BLaER1 treated with 17β-estradiol and CSF1 and Interleukin-3, amounts not matched to agents 10 nM and 100 nM (cell line): ENCODE results near the gene MAGI1.
"Not testable (repeated sequence)": the region's sequence is repeated elsewhere in the genome, so short reads cannot be mapped to it uniquely, and the experiment has no call there.

Experiments used
- H3K27ac ChIP-seq, 11 experiments: shearing (Covaris generic); formaldehyde crosslinking; 2 replicates each; pipeline ENCODE4 v1.8.1; 2022
- H3K27me3 ChIP-seq, 11 experiments: shearing (Covaris generic); formaldehyde crosslinking; 2 replicates each; pipeline ENCODE4 v1.8.1; 2022
- H3K36me3 ChIP-seq, 11 experiments: shearing (Covaris generic); formaldehyde crosslinking; 2 replicates each; pipeline ENCODE4 v1.8.1; 2022
- H3K4me1 ChIP-seq, 10 experiments: shearing (Covaris generic); formaldehyde crosslinking; 2 replicates each; pipeline ENCODE4 v1.8.1; 2022
- H3K4me2 ChIP-seq, 11 experiments: shearing (Covaris generic); formaldehyde crosslinking; 2 replicates each; pipeline ENCODE4 v1.8.1; 2022
- H3K4me3 ChIP-seq, 10 experiments: shearing (Covaris generic); formaldehyde crosslinking; 2 replicates each; pipeline ENCODE4 v1.8.1; 2022
- H3K9ac ChIP-seq, 11 experiments: shearing (Covaris generic); formaldehyde crosslinking; 2 replicates each; pipeline ENCODE4 v1.8.1; 2022
- H3K9me3 ChIP-seq, 11 experiments: shearing (Covaris generic); formaldehyde crosslinking; replicated peaks in 1 of 11; 2 replicates each; pipeline ENCODE4 v1.8.1; 2022
- H4K20me1 ChIP-seq, 11 experiments: shearing (Covaris generic); formaldehyde crosslinking; 2 replicates each; pipeline ENCODE4 v1.8.1; 2022
- Cebpa-rat ChIP-seq, 11 experiments: shearing (Covaris generic); IDR thresholded peaks; 2 replicates each; pipeline ENCODE4 v1.8.1; 2022

Gene MAGI1

DNA sequence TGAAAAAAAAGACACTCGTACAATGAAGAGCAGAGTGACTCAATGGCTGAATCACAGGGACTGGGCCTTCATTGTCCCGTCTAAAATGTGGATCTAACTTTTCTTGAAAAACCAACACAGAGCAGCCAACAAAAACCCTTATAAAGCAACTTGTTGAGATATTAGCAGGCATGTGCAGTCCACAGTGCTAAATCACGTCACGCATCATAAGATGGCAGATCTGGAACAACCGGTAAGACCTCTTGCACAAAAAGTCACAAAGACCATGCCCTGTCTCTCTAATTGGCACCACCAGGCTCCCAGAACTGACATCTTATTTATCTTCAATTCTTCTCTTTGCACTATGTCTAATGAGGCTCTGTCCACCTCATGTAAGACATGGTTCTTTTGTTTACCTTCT is 177.0 kb downstream of the MAGI1 start:
- H3K9me3 ChIP-seq: peaks cover 0 to 20% (median 9%) of the 10 kb centered on the region in 11 experiments; a peak in 15 of 22 replicates
- H3K27me3 ChIP-seq: no peaks in the 10 kb centered on the region
- no peaks in the 10 kb centered on the region for H3K4me1 ChIP-seq
- no peak overlapping the region for H3K4me2 ChIP-seq
- H4K20me1 ChIP-seq: no peaks in the 10 kb centered on the region
- no peak overlapping the region for H3K27ac ChIP-seq
- no peaks in the 10 kb centered on the region for H3K36me3 ChIP-seq
- TF ChIP-seq Cebpa-rat (IDR thresholded peaks at IDR 0.05): no peak
- H3K9ac ChIP-seq: no peak overlapping the region
- H3K4me3 ChIP-seq: no peak overlapping the region

DNA sequence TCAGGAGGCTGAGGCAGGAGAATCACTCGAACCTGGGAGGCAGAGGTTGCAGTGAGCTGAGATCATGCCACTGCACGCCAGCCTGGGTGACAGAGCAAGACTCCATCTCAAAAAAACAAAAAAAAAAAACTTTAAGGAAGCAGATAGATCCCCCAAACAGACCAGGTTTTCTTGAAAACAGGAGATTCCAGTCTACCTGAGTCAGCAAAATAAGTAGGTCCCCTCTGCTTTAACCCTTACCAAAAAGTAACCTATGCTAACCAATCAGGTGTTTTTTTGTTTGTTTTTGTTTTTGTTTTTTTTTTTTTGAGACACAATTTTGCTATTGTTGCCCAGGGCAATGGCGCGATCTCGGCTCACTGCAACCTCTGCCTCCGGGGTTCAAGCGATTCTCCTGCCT is 179.1 kb downstream of the MAGI1 start:
- H3K27ac ChIP-seq: not testable (repeated sequence)

GRCh38 chr3:65858749-65859148 is 180.0 kb downstream of the MAGI1 start:
- H3K36me3 ChIP-seq: no peaks in the 10 kb centered on the region
- no peak overlapping the region for H3K4me2 ChIP-seq
- no peaks in the 10 kb centered on the region for H4K20me1 ChIP-seq
- TF ChIP-seq Cebpa-rat (IDR thresholded peaks at IDR 0.05): no peak
- no peak overlapping the region for H3K4me3 ChIP-seq
- peaks cover 5 to 13% (median 10%) of the 10 kb centered on the region in 10 experiments; a peak in 19 of 20 replicates for H3K4me1 ChIP-seq
- peaks cover 0 to 20% (median 9%) of the 10 kb centered on the region in 11 experiments; a peak in 15 of 22 replicates for H3K9me3 ChIP-seq
- no peaks in the 10 kb centered on the region for H3K27me3 ChIP-seq
- no peak overlapping the region for H3K27ac ChIP-seq
- no peak overlapping the region for H3K9ac ChIP-seq

More for the DNA sequence above, 179.1 kb downstream of the MAGI1 start:
- H3K4me1 ChIP-seq, H3K27me3 ChIP-seq, H3K36me3 ChIP-seq, H3K4me2 ChIP-seq, H4K20me1 ChIP-seq, H3K4me3 ChIP-seq, H3K9ac ChIP-seq: not testable (repeated sequence)
- peaks cover 0 to 20% (median 9%) of the 10 kb centered on the region in 11 experiments; a peak in 15 of 22 replicates for H3K9me3 ChIP-seq

DNA sequence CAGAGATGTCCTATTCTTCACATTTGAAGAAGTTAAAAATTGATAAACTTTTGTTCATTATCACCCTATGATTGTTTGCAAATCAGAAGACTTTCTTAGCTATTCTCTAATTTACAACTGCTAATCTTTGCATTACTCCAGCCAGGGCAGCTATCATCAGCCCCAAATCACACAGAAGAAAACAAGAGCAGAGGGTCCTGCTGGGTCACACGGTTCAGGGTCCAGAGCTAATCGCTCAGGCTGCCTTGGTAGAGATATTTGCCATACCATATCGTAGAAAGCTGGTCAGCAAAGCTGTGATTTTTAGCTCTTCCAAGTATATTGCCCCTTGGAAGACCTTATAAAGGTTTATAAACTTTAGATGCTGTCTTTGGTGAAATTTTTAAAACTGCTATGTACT is 181.4 kb downstream of the MAGI1 start:
- Histone ChIP-seq H3K27me3 (no peaks in the 10 kb centered on the region), H3K4me2 (no peak overlapping the region), H3K9ac (no peak overlapping the region), H4K20me1 (no peaks in the 10 kb centered on the region), H3K36me3 (no peaks in the 10 kb centered on the region), H3K4me1 (peaks cover 5 to 16% (median 11%) of the 10 kb centered on the region in 10 experiments; a peak in 19 of 20 replicates), H3K27ac (no peak overlapping the region), H3K4me3 (no peak overlapping the region), H3K9me3 (peaks cover 0 to 20% (median 9%) of the 10 kb centered on the region in 11 experiments; a peak in 15 of 22 replicates)
- TF ChIP-seq Cebpa-rat (IDR thresholded peaks at IDR 0.05): no peak

GRCh38 chr3:65856907-65857306 is 181.8 kb downstream of the MAGI1 start:
- no peak overlapping the region for H3K27ac ChIP-seq
- H3K9me3 ChIP-seq: peaks cover 0 to 20% (median 9%) of the 10 kb centered on the region in 11 experiments; a peak in 15 of 22 replicates
- no peak overlapping the region for H3K9ac ChIP-seq
- H3K4me3 ChIP-seq: no peak overlapping the region
- H4K20me1 ChIP-seq: no peaks in the 10 kb centered on the region
- H3K36me3 ChIP-seq: no peaks in the 10 kb centered on the region
- no peak overlapping the region for H3K4me2 ChIP-seq
- H3K27me3 ChIP-seq: no peaks in the 10 kb centered on the region
- peaks cover 5 to 16% (median 11%) of the 10 kb centered on the region in 10 experiments; a peak in 19 of 20 replicates for H3K4me1 ChIP-seq
- TF ChIP-seq Cebpa-rat (IDR thresholded peaks at IDR 0.05): no peak

- Histone ChIP-seq H3K9me3 (peaks cover 0 to 20% (median 9%) of the 10 kb centered on the region in 11 experiments; a peak in 15 of 22 replicates), H3K4me1 (peaks cover 5 to 16% (median 11%) of the 10 kb centered on the region in 10 experiments; a peak in 19 of 20 replicates), H3K4me2 (peak overlapping the region in 4 of 11 experiments; percentile 14 to 44 (median 38); a peak in 5 of 22 replicates), H3K27ac (no peak overlapping the region), H3K27me3 (no peaks in the 10 kb centered on the region), H3K9ac (no peak overlapping the region), H3K4me3 (no peak overlapping the region), H4K20me1 (no peaks in the 10 kb centered on the region), H3K36me3 (no peaks in the 10 kb centered on the region)
- no peak for TF ChIP-seq Cebpa-rat (IDR thresholded peaks at IDR 0.05)
These were observed 183.2 kb downstream of the MAGI1 start for GRCh38 chr3:65855370-65856100.

- no peak overlapping the region for H3K27ac ChIP-seq
- no peak overlapping the region for H3K4me3 ChIP-seq
- peak overlapping the region in 8 of 11 experiments; percentile 3 to 44 (median 36); a peak in 11 of 22 replicates for H3K4me2 ChIP-seq
These were observed 184.0 kb downstream of the MAGI1 start for GRCh38 chr3:65854606-65855304.

DNA sequence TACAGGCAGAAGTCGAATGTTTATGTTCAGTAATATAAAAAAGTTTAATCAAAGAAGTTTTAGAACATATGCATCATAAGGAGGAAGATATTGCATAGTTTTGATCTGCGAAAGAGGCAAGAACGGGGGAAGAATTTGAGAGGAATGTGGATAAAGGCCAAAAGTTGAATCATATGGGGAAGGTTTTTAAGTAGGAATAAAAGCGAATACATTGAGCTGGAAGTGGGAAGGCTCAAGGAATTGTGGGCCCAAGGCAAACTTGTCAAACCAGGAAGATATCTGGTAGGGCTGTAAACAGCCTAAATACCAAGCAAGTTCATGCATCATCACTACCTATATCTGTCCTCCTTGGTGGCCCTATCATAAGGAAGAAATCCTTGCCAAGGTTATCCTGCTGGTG is 186.9 kb downstream of the MAGI1 start:
- Histone ChIP-seq H3K4me1 (peaks cover 10 to 21% (median 16%) of the 10 kb centered on the region in 10 experiments), H3K36me3 (no peaks in the 10 kb centered on the region), H4K20me1 (no peaks in the 10 kb centered on the region), H3K4me3 (no peak overlapping the region), H3K27me3 (no peaks in the 10 kb centered on the region), H3K9ac (no peak overlapping the region), H3K27ac (no peak overlapping the region), H3K4me2 (no peak overlapping the region), H3K9me3 (no peaks in the 10 kb centered on the region)
- no peak for TF ChIP-seq Cebpa-rat (IDR thresholded peaks at IDR 0.05)

More at GRCh38 chr3:65854606-65855304, 184.0 kb downstream of the MAGI1 start:
- no peak overlapping the region for H3K9ac ChIP-seq
- no peaks in the 10 kb centered on the region for H3K27me3 ChIP-seq
- no peaks in the 10 kb centered on the region for H3K36me3 ChIP-seq
- H3K9me3 ChIP-seq: peaks cover 0 to 13% (median 9%) of the 10 kb centered on the region in 11 experiments; a peak in 15 of 22 replicates
- H3K4me1 ChIP-seq: peaks cover 5 to 16% (median 11%) of the 10 kb centered on the region in 10 experiments; a peak in 19 of 20 replicates
- no peak for TF ChIP-seq Cebpa-rat (IDR thresholded peaks at IDR 0.05)
- no peaks in the 10 kb centered on the region for H4K20me1 ChIP-seq

DNA sequence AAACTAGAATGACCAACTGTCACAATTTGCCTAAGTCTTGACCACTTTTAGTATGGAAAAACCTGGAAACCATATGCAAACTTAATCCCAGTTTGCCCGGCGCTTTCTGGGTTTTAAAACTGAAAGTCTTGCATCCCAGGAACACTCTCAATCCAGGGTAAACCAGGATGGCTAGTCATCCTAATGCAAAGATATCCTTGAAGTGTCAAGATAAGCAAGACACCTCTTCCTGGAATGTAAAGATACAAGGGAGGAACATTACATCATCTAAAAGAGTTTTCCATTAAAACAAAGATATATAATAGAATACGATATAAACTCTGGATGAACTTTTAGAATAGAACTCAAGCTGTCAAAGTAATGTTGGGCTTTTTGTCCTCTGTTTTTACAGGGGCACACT is 188.5 kb downstream of the MAGI1 start:
- Histone ChIP-seq H3K36me3 (no peaks in the 10 kb centered on the region), H3K4me1 (peaks cover 10 to 21% (median 16%) of the 10 kb centered on the region in 10 experiments), H3K9ac (no peak overlapping the region), H4K20me1 (no peaks in the 10 kb centered on the region), H3K4me2 (no peak overlapping the region), H3K27me3 (no peaks in the 10 kb centered on the region), H3K4me3 (no peak overlapping the region), H3K9me3 (no peaks in the 10 kb centered on the region), H3K27ac (no peak overlapping the region)
- no peak for TF ChIP-seq Cebpa-rat (IDR thresholded peaks at IDR 0.05)
